ENCODE measurements around the gene ASPDH. TPM values are rescaled to one million over a fixed set of nuclear protein-coding genes. Genes with fewer than 3 reads are reported as not detected.
"Not testable (repeated sequence)": the region's sequence is repeated elsewhere in the genome, so short reads cannot be mapped to it uniquely, and the experiment has no call there.

Gene ASPDH
- total RNA-seq, 1 experiment from 2014 or later: not detected

DNA sequence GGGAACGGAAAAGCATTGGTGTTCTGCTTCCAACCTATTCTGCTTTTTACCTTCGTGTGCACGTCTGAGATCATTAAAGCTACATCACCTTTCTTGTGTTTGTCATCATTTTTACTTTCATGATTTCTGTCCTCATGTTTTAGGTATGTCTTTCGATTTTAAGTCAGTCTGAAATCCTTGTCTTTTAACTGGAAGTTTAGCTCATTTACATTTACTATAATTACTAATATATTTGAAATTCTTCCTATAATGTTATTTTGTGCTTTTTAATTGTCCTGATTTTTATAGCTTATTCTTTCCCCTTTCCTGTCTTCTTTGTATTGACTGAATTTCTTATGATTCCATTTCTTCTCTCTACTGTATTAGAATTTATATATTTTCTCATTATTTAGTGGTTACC lies 19.2 kb upstream of the ASPDH start:
- POLR2A ChIA-PET: no interaction called here
- intact Hi-C loops (cut with micrococcal nuclease; ENCODE audit: unreplicated experiment): no loop called here
- in situ Hi-C loops (cut with HindIII; ENCODE audit: low pct_unique_long_range_greater_than_20kb, low sequenced_read_pairs): no loop called here

DNA sequence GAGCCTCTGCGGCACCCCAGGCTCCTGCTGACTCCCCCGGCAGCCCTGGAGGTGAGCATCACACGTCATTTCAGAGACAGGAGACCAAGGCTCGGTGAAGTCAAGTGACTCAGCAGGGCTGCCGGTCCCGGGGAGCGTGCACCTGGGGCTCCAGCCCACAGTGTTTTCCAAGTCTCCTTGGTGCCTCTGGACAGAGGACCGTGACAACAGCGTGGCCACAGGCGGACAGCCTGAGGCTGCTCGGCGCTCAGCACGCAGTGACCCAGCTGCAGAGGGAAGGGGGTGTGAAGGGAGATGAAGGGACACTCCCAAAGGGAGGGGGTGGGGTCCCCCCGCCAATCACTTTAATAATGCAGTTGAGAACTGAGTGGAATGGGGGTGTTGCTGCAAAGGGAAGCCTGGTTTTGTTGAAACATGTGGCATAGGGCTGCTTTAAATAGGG lies 17.5 kb upstream of the ASPDH start:
- BruUV-seq (replicated peaks): no TSS peak
- Histone ChIP-seq H3K4me1 (ENCODE audit: control insufficient read depth, insufficient read depth, low read length) (no peaks in the 10 kb centered on the region), H3K4me3 (ENCODE audit: low read depth in 2 of 2, low read length in 2 of 2) (no peak overlapping the region), H3K27me3 (ENCODE audit: control insufficient read depth, insufficient read depth, low read length) (no peaks in the 10 kb centered on the region), H3K27ac (ENCODE audit: low read length) (no peak overlapping the region), H3K36me3 (ENCODE audit: control insufficient read depth, insufficient read depth, low read length) (no peaks in the 10 kb centered on the region), H3K9me3 (ENCODE audit: control insufficient read depth, insufficient read depth, low read depth, low read length) (no peaks in the 10 kb centered on the region)
- CTCF ChIA-PET: no interaction called here
- TF ChIP-seq, protein P1, sequence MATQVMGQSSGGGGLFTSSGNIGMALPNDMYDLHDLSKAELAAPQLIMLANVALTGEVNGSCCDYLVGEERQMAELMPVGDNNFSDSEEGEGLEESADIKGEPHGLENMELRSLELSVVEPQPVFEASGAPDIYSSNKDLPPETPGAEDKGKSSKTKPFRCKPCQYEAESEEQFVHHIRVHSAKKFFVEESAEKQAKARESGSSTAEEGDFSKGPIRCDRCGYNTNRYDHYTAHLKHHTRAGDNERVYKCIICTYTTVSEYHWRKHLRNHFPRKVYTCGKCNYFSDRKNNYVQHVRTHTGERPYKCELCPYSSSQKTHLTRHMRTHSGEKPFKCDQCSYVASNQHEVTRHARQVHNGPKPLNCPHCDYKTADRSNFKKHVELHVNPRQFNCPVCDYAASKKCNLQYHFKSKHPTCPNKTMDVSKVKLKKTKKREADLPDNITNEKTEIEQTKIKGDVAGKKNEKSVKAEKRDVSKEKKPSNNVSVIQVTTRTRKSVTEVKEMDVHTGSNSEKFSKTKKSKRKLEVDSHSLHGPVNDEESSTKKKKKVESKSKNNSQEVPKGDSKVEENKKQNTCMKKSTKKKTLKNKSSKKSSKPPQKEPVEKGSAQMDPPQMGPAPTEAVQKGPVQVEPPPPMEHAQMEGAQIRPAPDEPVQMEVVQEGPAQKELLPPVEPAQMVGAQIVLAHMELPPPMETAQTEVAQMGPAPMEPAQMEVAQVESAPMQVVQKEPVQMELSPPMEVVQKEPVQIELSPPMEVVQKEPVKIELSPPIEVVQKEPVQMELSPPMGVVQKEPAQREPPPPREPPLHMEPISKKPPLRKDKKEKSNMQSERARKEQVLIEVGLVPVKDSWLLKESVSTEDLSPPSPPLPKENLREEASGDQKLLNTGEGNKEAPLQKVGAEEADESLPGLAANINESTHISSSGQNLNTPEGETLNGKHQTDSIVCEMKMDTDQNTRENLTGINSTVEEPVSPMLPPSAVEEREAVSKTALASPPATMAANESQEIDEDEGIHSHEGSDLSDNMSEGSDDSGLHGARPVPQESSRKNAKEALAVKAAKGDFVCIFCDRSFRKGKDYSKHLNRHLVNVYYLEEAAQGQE (IDR thresholded peaks at IDR 0.05; ENCODE audit: insufficient read depth in 1 of 2, low read depth in 2 of 2, low read length in 1 of 2): no peak
- no peak for TF ChIP-seq POLR2AphosphoS5 (IDR thresholded peaks at IDR 0.05; ENCODE audit: low read depth, low read length)
- TF ChIP-seq SIN3A (IDR thresholded peaks at IDR 0.05; ENCODE audit: borderline replicate concordance, insufficient read depth, low read depth, low read length): no peak
- TF ChIP-seq, protein P2, sequence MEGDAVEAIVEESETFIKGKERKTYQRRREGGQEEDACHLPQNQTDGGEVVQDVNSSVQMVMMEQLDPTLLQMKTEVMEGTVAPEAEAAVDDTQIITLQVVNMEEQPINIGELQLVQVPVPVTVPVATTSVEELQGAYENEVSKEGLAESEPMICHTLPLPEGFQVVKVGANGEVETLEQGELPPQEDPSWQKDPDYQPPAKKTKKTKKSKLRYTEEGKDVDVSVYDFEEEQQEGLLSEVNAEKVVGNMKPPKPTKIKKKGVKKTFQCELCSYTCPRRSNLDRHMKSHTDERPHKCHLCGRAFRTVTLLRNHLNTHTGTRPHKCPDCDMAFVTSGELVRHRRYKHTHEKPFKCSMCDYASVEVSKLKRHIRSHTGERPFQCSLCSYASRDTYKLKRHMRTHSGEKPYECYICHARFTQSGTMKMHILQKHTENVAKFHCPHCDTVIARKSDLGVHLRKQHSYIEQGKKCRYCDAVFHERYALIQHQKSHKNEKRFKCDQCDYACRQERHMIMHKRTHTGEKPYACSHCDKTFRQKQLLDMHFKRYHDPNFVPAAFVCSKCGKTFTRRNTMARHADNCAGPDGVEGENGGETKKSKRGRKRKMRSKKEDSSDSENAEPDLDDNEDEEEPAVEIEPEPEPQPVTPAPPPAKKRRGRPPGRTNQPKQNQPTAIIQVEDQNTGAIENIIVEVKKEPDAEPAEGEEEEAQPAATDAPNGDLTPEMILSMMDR (IDR thresholded peaks at IDR 0.05): no peak
- TF ChIP-seq TCF7L2 (IDR thresholded peaks at IDR 0.05; ENCODE audit: low read depth, low read length): no peak
- POLR2A ChIA-PET: no interaction called here
- ATAC-seq: no peak
- intact Hi-C loops (cut with micrococcal nuclease; ENCODE audit: unreplicated experiment) (no loop called here), in situ Hi-C loops (cut with HindIII; ENCODE audit: low pct_unique_long_range_greater_than_20kb, low sequenced_read_pairs) (no loop called here)
- DNase-seq (ENCODE audit: low read depth, low spot score): no peak

More for the DNA sequence above, 19.2 kb upstream of the ASPDH start:
- TF ChIP-seq, protein P1 (IDR thresholded peaks at IDR 0.05; ENCODE audit: insufficient read depth in 1 of 2, low read depth in 2 of 2, low read length in 1 of 2): no peak
- no peak for TF ChIP-seq SIN3A (IDR thresholded peaks at IDR 0.05; ENCODE audit: borderline replicate concordance, insufficient read depth, low read depth, low read length)
- TF ChIP-seq POLR2AphosphoS5 (IDR thresholded peaks at IDR 0.05; ENCODE audit: low read depth, low read length): no peak
- TF ChIP-seq, protein P2 (IDR thresholded peaks at IDR 0.05): no peak
- TF ChIP-seq TCF7L2 (IDR thresholded peaks at IDR 0.05; ENCODE audit: low read depth, low read length): no peak
- BruUV-seq (replicated peaks): no TSS peak
- no peaks in the 10 kb centered on the region for H3K27me3 ChIP-seq (ENCODE audit: control insufficient read depth, insufficient read depth, low read length)
- no peaks in the 10 kb centered on the region for H3K4me1 ChIP-seq (ENCODE audit: control insufficient read depth, insufficient read depth, low read length)
- no peak for ATAC-seq
- CTCF ChIA-PET: no interaction called here
- no peak for DNase-seq (ENCODE audit: low read depth, low spot score)
- H3K27ac ChIP-seq (ENCODE audit: low read length): no peak overlapping the region
- no peaks in the 10 kb centered on the region for H3K36me3 ChIP-seq (ENCODE audit: control insufficient read depth, insufficient read depth, low read length)
- H3K4me3 ChIP-seq (ENCODE audit: low read depth in 2 of 2, low read length in 2 of 2): no peak overlapping the region
- no peaks in the 10 kb centered on the region for H3K9me3 ChIP-seq (ENCODE audit: control insufficient read depth, insufficient read depth, low read depth, low read length)

DNA sequence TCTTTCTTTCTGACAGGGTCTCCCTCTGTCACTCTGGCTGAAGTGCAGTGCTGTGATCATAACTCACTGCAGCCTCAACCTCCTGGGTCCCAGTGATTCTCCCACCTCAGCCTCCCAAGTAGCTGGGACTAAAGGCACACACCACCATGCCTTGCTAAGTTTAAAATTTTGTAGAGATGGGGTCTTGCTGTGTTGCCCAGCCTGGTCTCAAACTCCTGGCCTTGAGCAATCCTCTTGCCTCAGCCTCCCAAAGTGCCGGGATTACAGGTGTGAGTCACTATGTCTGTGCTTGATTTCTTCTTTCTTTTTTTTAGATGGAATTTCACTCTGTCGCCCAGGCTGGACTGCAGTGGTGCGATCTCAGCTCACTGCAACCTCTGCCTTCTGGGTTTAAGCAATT lies 14.3 kb upstream of the ASPDH start:
- in situ Hi-C loops (cut with HindIII; ENCODE audit: low pct_unique_long_range_greater_than_20kb, low sequenced_read_pairs); H3K9me3 ChIP-seq (ENCODE audit: control insufficient read depth, insufficient read depth, low read depth, low read length); ATAC-seq; DNase-seq (ENCODE audit: low read depth, low spot score); CTCF ChIA-PET; BruUV-seq (replicated peaks); H3K27me3 ChIP-seq (ENCODE audit: control insufficient read depth, insufficient read depth, low read length); H3K4me1 ChIP-seq (ENCODE audit: control insufficient read depth, insufficient read depth, low read length); H3K27ac ChIP-seq (ENCODE audit: low read length); intact Hi-C loops (cut with micrococcal nuclease; ENCODE audit: unreplicated experiment); H3K4me3 ChIP-seq (ENCODE audit: low read depth in 2 of 2, low read length in 2 of 2); H3K36me3 ChIP-seq (ENCODE audit: control insufficient read depth, insufficient read depth, low read length): not testable (repeated sequence)
- POLR2A ChIA-PET: interaction anchor here (0.6 kb wide), 1 partner anchor 322 kb away, joined by 5 read pairs; no protein-coding TSS in a partner anchor

Measured in Panc1 (cell line).